C4-2B (cell line): ENCODE results near the gene VEZF1.

Experiments
- ZFX ChIP-seq: fragments of 450-650 bp; IDR thresholded peaks from 2 replicates; pipeline ENCODE4 v1.6.1; 2017
- TF ChIP-seq, protein P1 (sequence below): fragments of 450-650 bp; conservative IDR thresholded peaks from 2 replicates; pipeline ENCODE4 v1.5.1; 2017; ENCODE audit warnings: mild to moderate bottlenecking

DNA sequence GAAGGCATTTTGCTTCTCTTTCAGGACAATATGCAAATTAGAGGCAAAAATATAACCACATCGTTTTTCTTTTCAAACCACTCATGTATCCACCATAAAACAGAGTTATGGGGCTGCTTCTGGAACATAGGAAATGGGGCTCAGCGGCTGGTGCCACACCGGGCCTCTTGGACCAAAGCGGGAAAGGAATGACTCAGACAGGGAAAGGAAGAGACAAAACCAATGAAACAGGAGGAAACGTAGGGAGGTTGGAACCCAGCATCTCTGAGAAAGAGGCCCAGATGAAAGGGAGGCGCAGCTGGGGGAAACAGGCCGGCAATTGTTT is 61.4 kb downstream of the VEZF1 start:
- TF ChIP-seq, protein P1, sequence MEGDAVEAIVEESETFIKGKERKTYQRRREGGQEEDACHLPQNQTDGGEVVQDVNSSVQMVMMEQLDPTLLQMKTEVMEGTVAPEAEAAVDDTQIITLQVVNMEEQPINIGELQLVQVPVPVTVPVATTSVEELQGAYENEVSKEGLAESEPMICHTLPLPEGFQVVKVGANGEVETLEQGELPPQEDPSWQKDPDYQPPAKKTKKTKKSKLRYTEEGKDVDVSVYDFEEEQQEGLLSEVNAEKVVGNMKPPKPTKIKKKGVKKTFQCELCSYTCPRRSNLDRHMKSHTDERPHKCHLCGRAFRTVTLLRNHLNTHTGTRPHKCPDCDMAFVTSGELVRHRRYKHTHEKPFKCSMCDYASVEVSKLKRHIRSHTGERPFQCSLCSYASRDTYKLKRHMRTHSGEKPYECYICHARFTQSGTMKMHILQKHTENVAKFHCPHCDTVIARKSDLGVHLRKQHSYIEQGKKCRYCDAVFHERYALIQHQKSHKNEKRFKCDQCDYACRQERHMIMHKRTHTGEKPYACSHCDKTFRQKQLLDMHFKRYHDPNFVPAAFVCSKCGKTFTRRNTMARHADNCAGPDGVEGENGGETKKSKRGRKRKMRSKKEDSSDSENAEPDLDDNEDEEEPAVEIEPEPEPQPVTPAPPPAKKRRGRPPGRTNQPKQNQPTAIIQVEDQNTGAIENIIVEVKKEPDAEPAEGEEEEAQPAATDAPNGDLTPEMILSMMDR: no peak
- no peak for TF ChIP-seq ZFX
